Heart right ventricle (tissue), 16 donors: ENCODE measurements around the gene FAM83E. TPM values are rescaled to one million over a fixed set of nuclear protein-coding genes. Genes with fewer than 3 reads are reported as not detected.

Source experiments
- ATAC-seq, 8 donors: fragments of 200-7000 bp; cut with Tn5 transposase; one replicate each; pipeline ENCODE4 v1.9.1; 2020; ENCODE audit warnings: mild to moderate bottlenecking in 8 of 8, moderate library complexity in 8 of 8, moderate number of reproducible peaks in 1 of 8
- DNase-seq, 2 donors: peaks; one replicate each; pipeline ENCODE4 v3.0.0-alpha.2; 2020
- H3K27ac ChIP-seq, 10 donors: fragments of 200-600 bp; sonication (generic) in 2 of 10; one replicate each; pipeline versions ENCODE4 v1.5.0 to v1.8.0; 2020 to 2022; ENCODE audit warnings: mild to moderate bottlenecking in 3 of 10
- H3K27me3 ChIP-seq, 7 donors: fragments of 200-600 bp; one replicate each; pipeline ENCODE4 v1.8.0; 2021 to 2022; ENCODE audit warnings: mild to moderate bottlenecking in 2 of 7
- H3K36me3 ChIP-seq, 9 donors: fragments of 200-600 bp; sonication (generic) in 1 of 9; one replicate each; pipeline versions ENCODE4 v1.5.0 to v1.8.0; 2020 to 2022; ENCODE audit warnings: mild to moderate bottlenecking in 2 of 9
- H3K4me1 ChIP-seq, 9 donors: fragments of 200-600 bp; sonication (generic) in 1 of 9; one replicate each; pipeline versions ENCODE4 v1.5.0 to v1.8.0; 2020 to 2022; ENCODE audit warnings: mild to moderate bottlenecking in 4 of 9
- H3K4me3 ChIP-seq, 10 donors: fragments of 200-600 bp; sonication (generic) in 2 of 10; one replicate each; pipeline versions ENCODE4 v1.5.0 to v1.8.0; 2020 to 2022; ENCODE audit warnings: mild to moderate bottlenecking in 7 of 10, moderate library complexity in 2 of 10
- H3K9me3 ChIP-seq, 11 donors: fragments of 200-600 bp in 10 of 11; sonication (generic) in 2 of 11; one replicate each; pipeline versions ENCODE4 v1.5.0 to v1.8.0; 2013 to 2022; ENCODE audit warnings: mild to moderate bottlenecking in 2 of 11, control low read depth in 1 of 11, moderate library complexity in 1 of 11
- CTCF ChIP-seq, 9 donors: fragments of 200-600 bp; sonication (generic) in 2 of 9; IDR thresholded peaks; one replicate each; pipeline versions ENCODE4 v1.5.0 to v1.8.0; 2021 to 2022; ENCODE audit warnings: antibody characterized with exemption in 9 of 9, mild to moderate bottlenecking in 5 of 9, moderate library complexity in 1 of 9
- WGBS, 2 donors: extraction: QIAGEN DNeasy Blood & Tissue Kit; methylation state at CpG; one replicate each; pipeline ENCODE4 v1.1.7; 2013; ENCODE audit warnings: inconsistent platforms in 1 of 2; 5-methylcytosine and 5-hydroxymethylcytosine counted together
- intact Hi-C, 10 donors: fragments of 100-400 bp; cut with DNase I; formaldehyde crosslinking; loops; one replicate each; pipeline versions ENCODE4 v1.11.1 to v1.14.2; 2022
- polyA plus RNA-seq, 2 donors: library from polyadenylated mRNA; stranded (reverse); fragments of 200-250 nt; gene quantifications; one replicate each; pipeline ENCODE4 v1.2.3, GENCODE V29; 2013
- total RNA-seq, 10 donors: library from RNA; stranded (reverse); fragmentation: NEBNext Ultra II Directional in 3 of 10; extraction: Animal tissue kit (Norgen Biotek cat#: 25700) in 3 of 10; gene quantifications; one replicate each; pipeline versions ENCODE4 v1.2.1 to v1.2.4, GENCODE V29; 2021 to 2023
- donor health status: Arrhythmogenic right ventricular cardiomyopathy.
- donor health status: ischemic (EF 13 %, LVEDD 7.1; RV severe dilation, severe dysfunction).
- donor health status: healthy with polysubstance abuse.
- donor health status: DM: no; HTN: yes; CAD: no.
- donor health status: DM: no; HTN: no; CAD: no.
- donor health status: ischemic (EF 25% LVEDD 6.9; RV normal size, moderate dysfunction).
- donor health status: ischemic (EF 25% LVEDD 5.7; RV mildly dilated, moderate dysfunction).
- donor health status: healthy.
- donor health status: DM: yes; HTN: yes; CAD: no.
- donor health status: Ischemic cardiomyopathy.
- donor health status: ischemic (EF 35%, LVEDD 5.7; RV mildly dilated, moderate dysfunction).
- donor health status: nonischemic (EF 11% LVEDD 7.7; RV severe dilation, severe dysfunction).
- donor health status: DM: yes; HTN: yes; CAD: no.
- donor health status: PGD.
- donor health status: ischemic (EF 29% LVEDD 5.4; RV normal size, mild dysfunction).
- donor health status: nonischemic (EF 23%, LVEDD 6.1; RV moderate dilation, normal function).

Gene FAM83E
- total and polyA plus RNA-seq, 12 donors, result 0.01 TPM; not detected in 11

- Histone ChIP-seq H3K4me3 (peak overlapping the region in 9 of 10 donors; percentile 36 to 58 (median 49)), H3K27me3 (no peaks in the 10 kb centered on the region), H3K9me3 (no peaks in the 10 kb centered on the region), H3K36me3 (peaks cover 0 to 47% (median 3%) of the 10 kb centered on the region in 9 donors), H3K4me1 (peaks cover 6 to 43% (median 18%) of the 10 kb centered on the region in 9 donors), H3K27ac (peak overlapping the region in 5 of 10 donors; percentile 43 to 77 (median 68))
- intact Hi-C loops, result no loop called here
- DNase-seq, result no peak
- TF ChIP-seq CTCF (IDR thresholded peaks at IDR 0.05), result no peak
- 51 to 55% methylated on average over 23 to 24 of the region's 24 CpGs for WGBS, 2 donors
- ATAC-seq, result peak in 1 of 8 donors; percentile 4
Measured at GRCh38 chr19:48624791-48625723, 10.2 kb upstream of the FAM83E start.

GRCh38 chr19:48624067-48624594 lies 9.3 kb upstream of the FAM83E start:
- H3K4me3 ChIP-seq, result peak overlapping the region in 9 of 10 donors; percentile 36 to 58 (median 49)
- WGBS, 2 donors, result 0 to 1% methylated on average over 40 of the region's 40 CpGs
- TF ChIP-seq CTCF (IDR thresholded peaks at IDR 0.05), result no peak
- H3K27me3 ChIP-seq, result no peaks in the 10 kb centered on the region
- DNase-seq (peak; percentile 98 to 99), ATAC-seq (peak; percentile 83 to 89 (median 86))
- intact Hi-C loops, result no loop called here
- H3K27ac ChIP-seq, result peak overlapping the region in 9 of 10 donors; percentile 64 to 85 (median 73)
- H3K4me1 ChIP-seq, result peaks cover 6 to 46% (median 20%) of the 10 kb centered on the region in 9 donors
- peaks cover 0 to 39% (median 0%) of the 10 kb centered on the region in 9 donors for H3K36me3 ChIP-seq
- H3K9me3 ChIP-seq, result no peaks in the 10 kb centered on the region

- ATAC-seq, result no peak
- H3K4me1 ChIP-seq, result peaks cover 6 to 46% (median 20%) of the 10 kb centered on the region in 9 donors
Measured at GRCh38 chr19:48623556-48624066, 8.7 kb upstream of the FAM83E start.

More at GRCh38 chr19:48623556-48624066, 8.7 kb upstream of the FAM83E start:
- Histone ChIP-seq H3K27me3 (no peaks in the 10 kb centered on the region), H3K36me3 (peaks cover 0 to 33% (median 0%) of the 10 kb centered on the region in 9 donors), H3K4me3 (peak overlapping the region in 8 of 10 donors; percentile 19 to 58 (median 52)), H3K27ac (peak overlapping the region in 9 of 10 donors; percentile 37 to 85 (median 67)), H3K9me3 (no peaks in the 10 kb centered on the region)
- TF ChIP-seq CTCF (IDR thresholded peaks at IDR 0.05), result no peak
- intact Hi-C loops, result no loop called here
- no peak for DNase-seq
- 22 to 24% methylated on average over 8 of the region's 8 CpGs for WGBS, 2 donors
